HG03575 (cell line): ENCODE results near the gene MAP3K14.
"Not testable (repeated sequence)": the region's sequence is repeated elsewhere in the genome, so short reads cannot be mapped to it uniquely, and the experiment has no call there.

ENCODE experiments used
- ATAC-seq: cut with Tn5 transposase; IDR thresholded peaks from one replicate; pipeline ENCODE4 v1.9.1; 2021; ENCODE audit not compliant: unreplicated experiment, insufficient number of reproducible peaks, low FRiP score; ENCODE audit errors: extremely low read depth

Gene MAP3K14

GRCh38 chr17:45306623-45307022, 10.2 kb downstream of the MAP3K14 start:
- no peak for ATAC-seq

GRCh38 chr17:45306094-45306493, 10.7 kb downstream of the MAP3K14 start:
- no peak for ATAC-seq

- no peak for ATAC-seq
Measured at GRCh38 chr17:45305530-45306087, 11.2 kb downstream of the MAP3K14 start.

GRCh38 chr17:45302649-45303173, 14.1 kb downstream of the MAP3K14 start:
- ATAC-seq: no peak

GRCh38 chr17:45302220-45302619, 14.6 kb downstream of the MAP3K14 start:
- ATAC-seq: not testable (repeated sequence)

GRCh38 chr17:45301674-45302073, 15.1 kb downstream of the MAP3K14 start:
- no peak for ATAC-seq

- no peak for ATAC-seq
Measured at GRCh38 chr17:45300060-45300751, 16.6 kb downstream of the MAP3K14 start.

GRCh38 chr17:45299361-45299760, 17.5 kb downstream of the MAP3K14 start:
- ATAC-seq: no peak

GRCh38 chr17:45298546-45299285, 18.1 kb downstream of the MAP3K14 start:
- ATAC-seq: no peak

- no peak for ATAC-seq
Measured at GRCh38 chr17:45296833-45297124, 20.0 kb downstream of the MAP3K14 start.

GRCh38 chr17:45296003-45296832, 20.6 kb downstream of the MAP3K14 start:
- ATAC-seq: no peak

GRCh38 chr17:45294506-45294905, 22.3 kb downstream of the MAP3K14 start:
- ATAC-seq: no peak

GRCh38 chr17:45293413-45294211, 23.2 kb downstream of the MAP3K14 start:
- ATAC-seq: no peak

GRCh38 chr17:45292696-45293412, 24.0 kb downstream of the MAP3K14 start:
- no peak for ATAC-seq

- no peak for ATAC-seq
Measured at GRCh38 chr17:45291171-45291805, 25.5 kb downstream of the MAP3K14 start.

GRCh38 chr17:45290269-45290765, 26.5 kb downstream of the MAP3K14 start:
- ATAC-seq: no peak
